ENCODE data around the gene CCDC32.
A peak's percentile ranks its signal among the peaks of the same experiment; 100 is the strongest.
"Not testable (repeated sequence)": the region's sequence is repeated elsewhere in the genome, so short reads cannot be mapped to it uniquely, and the experiment has no call there.

The CCDC32 gene, protein sequence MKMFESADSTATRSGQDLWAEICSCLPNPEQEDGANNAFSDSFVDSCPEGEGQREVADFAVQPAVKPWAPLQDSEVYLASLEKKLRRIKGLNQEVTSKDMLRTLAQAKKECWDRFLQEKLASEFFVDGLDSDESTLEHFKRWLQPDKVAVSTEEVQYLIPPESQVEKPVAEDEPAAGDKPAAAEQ

GRCh38 chr15:40564591-40565332 is at the start of gene CCDC32:
Gene CCDC32, minus strand, starts transcription at chr15:40565042. Its CDS starts 2,027 bp downstream, at chr15:40563015.
- peak; percentile 93 for DNase-seq (ENCODE audit: low spot score)

DNA sequence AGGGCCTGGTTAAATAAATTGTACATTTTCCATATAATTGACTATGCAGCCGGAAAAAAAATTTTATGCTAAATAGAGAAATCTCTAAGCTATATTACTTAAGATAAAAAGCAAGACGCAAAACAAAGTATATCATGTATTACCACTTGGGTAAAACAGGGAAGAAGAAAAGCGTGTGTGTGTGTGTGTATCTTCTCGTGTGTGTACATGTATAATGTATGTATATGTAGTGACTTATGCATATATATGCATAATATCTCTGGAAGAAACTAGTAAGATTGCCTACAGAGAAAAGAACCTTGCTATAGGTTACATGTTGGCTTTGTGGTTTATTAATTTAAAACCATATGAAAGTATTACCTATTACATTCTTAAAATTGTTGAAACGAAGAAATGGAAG is 48.2 kb upstream of the CCDC32 start:
- DNase-seq (ENCODE audit: low spot score), result no peak

DNA sequence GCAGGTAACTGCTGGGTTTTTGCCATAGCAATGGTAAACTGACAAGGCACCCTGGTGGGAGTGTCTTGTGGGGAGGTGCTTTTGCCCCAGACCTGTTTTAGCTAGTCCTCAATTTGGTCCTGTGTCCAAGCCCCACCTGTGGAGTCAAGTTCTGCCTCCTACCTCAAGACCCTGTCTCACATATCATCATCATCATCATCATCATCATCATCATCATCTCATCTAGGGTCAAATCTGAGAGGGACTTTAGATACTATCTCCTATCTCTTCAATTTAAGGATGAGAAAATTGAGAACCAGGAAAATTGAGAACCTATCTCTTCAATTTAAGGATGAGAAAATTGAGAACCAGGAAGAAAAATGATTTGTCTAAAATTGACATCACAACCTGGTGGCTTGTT is 39.1 kb upstream of the CCDC32 start:
- DNase-seq (ENCODE audit: low spot score), result no peak

DNA sequence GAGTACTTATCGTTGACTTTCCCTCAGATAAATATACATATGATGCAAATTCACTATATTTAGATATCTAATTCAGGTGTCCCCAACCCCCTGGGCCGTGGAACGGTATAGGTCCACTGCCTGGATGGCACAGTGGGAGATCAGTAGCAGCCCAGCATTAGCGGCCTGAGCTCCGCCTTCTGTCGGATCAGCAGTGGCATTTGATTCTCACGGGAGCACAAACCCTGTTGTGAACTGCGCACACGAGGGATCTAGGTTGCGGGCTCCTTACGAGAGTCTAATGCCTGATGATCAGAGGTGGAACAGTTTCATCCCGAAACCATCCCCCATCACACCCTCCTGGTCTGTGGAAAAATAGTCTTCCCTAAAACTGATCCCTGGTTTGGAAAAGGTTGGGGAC is 36.1 kb upstream of the CCDC32 start:
- no peak for DNase-seq (ENCODE audit: low spot score)

GRCh38 chr15:40598672-40599071 is 33.8 kb upstream of the CCDC32 start:
- no peak for DNase-seq (ENCODE audit: low spot score)

- no peak for DNase-seq (ENCODE audit: low spot score)
Measured at GRCh38 chr15:40598126-40598525, 33.3 kb upstream of the CCDC32 start.

DNA sequence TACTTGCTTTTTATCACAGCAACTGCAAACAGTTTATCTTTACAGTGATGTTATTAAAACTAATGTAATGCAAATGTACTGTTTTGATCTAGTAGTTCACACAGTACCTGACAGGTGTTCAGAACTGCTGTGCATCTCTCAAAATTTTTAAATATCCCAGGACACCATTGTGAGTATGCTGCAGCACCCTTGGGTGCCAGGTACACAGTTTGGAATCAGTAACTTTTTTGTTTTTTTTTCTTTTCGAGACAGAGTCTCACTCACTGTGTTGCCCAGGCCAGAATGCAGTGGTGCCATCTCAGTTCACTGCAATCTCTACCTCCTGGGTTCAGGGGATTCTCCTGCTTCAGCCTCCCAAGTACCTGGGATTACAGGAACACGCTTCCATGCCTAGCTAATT is 32.2 kb upstream of the CCDC32 start:
- no peak for DNase-seq (ENCODE audit: low spot score)

DNA sequence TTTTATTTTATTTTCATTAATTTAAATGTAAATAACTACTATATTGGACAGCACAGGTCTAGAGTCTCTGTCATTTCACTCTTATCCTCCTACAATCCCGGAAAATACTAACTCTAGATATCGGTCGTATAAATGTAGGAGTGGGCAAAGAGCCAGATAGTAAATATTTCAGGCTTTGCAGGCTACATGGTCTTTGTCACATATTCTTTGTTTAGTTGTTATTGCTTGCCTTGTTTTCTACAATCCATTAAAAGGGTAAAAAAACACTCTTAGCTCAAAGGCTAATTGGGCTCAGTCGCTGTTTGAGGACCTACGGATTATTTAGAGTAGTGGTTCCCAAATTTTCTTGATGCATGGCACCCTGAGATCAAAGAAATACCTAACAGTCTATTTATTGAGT is 30.9 kb upstream of the CCDC32 start:
- no peak for DNase-seq (ENCODE audit: low spot score)

- DNase-seq (ENCODE audit: low spot score), result no peak
Measured at GRCh38 chr15:40595219-40595618, 30.4 kb upstream of the CCDC32 start.

DNA sequence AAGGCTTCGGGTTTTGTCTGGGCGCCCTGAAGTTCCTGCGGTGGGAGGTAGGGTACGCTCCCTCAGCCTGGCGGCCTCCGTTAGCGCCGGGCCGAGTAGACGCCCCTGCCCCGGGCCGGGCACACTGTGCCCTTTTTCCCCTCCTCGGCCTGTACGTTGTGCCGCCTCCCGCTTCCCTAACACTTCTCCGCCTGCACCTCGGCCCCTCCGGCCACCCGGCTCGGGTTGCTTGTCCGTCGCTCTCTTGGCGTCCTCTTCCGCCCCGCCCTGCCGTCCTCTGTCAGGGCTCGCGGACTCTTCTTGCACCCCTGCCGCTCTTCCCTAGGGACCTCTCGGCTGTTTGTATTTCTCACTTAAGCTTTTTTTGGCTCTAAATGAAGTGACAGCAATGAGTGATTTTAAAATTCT is 29.6 kb upstream of the CCDC32 start:
- DNase-seq (ENCODE audit: low spot score), result peak; percentile 42

DNA sequence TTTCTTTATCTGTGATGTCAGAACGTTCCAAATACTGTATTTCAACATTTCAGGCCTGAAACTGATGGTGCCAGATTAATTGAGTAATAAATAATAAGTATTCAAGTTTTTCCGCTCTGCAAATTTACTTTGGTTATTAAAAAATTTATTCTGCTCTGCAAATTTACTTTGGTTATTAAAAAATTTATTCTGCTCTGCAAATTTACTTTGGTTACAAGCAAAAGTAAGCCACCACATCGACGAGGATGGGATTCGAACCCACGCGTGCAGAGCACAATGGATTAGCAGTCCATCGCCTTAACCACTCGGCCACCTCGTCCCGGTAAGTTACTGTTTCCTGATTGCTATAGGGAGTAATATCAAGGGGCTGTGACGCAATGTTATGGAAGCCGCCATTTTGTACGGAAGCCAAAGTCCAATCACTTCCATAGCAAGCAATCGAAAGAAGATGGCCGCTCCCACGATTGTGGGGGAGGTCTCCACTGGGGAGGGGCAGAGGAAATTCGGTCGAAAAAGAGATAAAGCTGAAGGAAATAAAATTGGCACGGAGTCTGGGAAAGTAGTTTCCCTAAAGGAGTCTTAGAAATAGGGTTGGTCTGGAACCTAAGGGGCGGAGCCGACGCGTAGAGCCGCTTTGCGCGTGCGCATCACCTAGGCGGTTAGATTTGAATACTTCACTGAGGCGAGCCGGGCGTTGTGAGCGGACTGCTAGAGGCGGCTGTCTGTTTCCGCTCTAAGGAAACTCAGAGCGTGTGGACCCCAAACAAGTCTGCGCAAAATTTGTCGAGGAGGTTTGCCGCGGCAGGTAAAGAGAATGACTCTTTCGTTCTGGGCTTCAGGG is 29.0 kb upstream of the CCDC32 start, which contains the start of gene KNL1:
Gene KNL1, plus strand, starts transcription at position 662 of the 841 bp plus-strand sequence. CDS start 8,683 bp downstream, outside the sequence.
- peak; percentile 43 for DNase-seq (ENCODE audit: low spot score)

DNA sequence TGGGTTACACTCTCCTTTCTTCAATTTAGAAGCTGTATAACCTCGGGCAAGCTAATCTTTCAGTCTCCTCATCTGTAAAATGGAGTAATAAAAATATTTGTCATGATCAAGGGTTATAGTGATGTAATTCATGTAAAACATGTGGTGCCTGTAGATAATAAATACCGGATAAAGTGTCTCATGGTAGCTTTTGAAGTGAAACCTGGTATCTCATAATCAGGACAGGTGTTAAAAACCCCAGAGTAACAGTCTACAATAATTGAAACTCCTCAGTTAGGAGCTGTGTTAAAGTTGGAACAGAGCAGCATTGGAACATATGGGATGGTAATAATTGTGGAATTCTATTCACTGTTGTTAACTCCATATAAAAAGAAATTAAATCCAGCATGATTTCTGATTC is 28.3 kb upstream of the CCDC32 start:
- DNase-seq (ENCODE audit: low spot score), result no peak

GRCh38 chr15:40591389-40591788 is 26.5 kb upstream of the CCDC32 start:
- DNase-seq (ENCODE audit: low spot score), result no peak

DNA sequence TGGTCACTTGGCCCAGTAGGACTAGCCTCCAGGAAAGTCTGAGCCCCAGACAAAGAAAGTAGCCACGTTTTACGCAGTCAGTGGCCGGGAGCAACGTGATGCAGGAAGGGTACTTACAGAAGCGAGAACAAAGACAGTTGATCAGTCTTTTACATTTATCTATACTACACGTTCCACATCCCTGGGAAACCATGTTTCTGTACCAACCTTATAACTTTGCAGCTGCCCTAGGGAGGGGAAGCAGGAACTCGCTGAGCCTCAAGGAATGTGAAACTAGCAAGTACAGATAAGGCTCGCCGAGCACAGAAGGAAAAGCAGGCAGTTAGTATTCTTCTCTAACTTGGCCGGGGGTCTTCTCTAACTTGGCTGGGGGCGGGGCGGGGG is 25.8 kb upstream of the CCDC32 start:
- no peak for DNase-seq (ENCODE audit: low spot score)

- no peak for DNase-seq (ENCODE audit: low spot score)
Measured at GRCh38 chr15:40584191-40584590, 19.3 kb upstream of the CCDC32 start.

GRCh38 chr15:40582726-40583246 is 17.9 kb upstream of the CCDC32 start:
- DNase-seq (ENCODE audit: low spot score), result no peak

DNA sequence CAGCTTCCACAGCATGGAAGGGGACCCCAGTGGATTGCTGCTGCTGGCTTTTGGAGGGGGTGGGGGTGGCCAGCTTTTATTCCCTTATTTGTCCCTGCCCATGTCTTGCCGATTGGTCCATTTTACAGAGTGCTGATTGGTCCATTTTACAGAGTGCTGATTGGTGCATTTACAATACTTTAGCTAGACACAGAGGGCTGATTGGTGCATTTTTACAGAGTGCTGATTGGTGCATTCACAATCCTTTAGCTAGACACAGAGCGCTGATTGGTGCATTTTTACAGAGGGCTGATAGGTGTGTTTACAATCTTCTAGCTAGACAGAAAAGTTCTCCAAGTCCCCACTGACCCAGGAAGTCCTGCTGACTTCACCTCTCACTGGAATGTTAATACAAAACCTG is 17.0 kb upstream of the CCDC32 start:
- not testable (repeated sequence) for DNase-seq (ENCODE audit: low spot score)

DNA sequence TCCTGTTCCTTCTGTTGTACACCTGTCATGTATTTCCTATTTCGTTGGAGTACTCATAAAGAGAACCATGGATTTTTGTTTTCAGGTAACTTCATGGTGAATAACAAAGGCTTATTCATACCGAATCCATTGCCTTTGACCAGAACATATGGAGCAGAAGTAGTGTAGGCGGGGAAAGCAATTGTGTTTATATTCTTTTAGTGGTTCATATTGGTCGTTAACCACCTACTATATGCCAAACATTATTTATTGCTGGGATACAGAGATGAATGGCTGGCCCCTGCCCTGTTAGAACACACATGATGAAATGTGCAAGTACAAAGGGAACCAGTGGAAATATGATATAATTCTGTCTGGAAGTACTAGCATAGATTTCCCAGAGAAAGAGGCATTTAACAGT is 14.1 kb upstream of the CCDC32 start:
- DNase-seq (ENCODE audit: low spot score), result no peak

DNA sequence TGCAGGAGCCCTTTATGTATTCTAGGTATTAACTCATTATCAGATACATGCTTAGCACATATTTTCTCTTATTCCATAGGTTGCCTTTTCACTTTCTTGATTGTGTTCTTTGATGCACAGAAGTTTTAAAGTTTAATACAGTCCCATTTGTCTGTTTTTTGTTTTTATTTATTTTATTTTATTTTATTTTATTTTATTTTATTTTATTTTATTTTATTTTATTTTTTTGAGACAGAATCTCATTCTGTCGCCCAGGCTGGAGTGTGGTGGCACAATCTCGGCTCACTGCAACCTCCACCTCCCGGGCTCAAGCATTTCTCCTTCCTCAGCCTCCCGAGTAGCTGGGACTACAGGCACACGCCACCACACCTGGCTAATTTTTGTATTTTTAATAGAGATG is 12.1 kb upstream of the CCDC32 start:
- DNase-seq (ENCODE audit: low spot score), result not testable (repeated sequence)

GRCh38 chr15:40575113-40575512 is 10.3 kb upstream of the CCDC32 start:
- DNase-seq (ENCODE audit: low spot score), result no peak

- peak; percentile 69 for DNase-seq (ENCODE audit: low spot score)
Measured at GRCh38 chr15:40569129-40569953, 4.5 kb upstream of the CCDC32 start, which contains the start of gene RPUSD2. Gene RPUSD2, plus strand, starts transcription at chr15:40569299. Its CDS starts 39 bp downstream, at chr15:40569338.

DNA sequence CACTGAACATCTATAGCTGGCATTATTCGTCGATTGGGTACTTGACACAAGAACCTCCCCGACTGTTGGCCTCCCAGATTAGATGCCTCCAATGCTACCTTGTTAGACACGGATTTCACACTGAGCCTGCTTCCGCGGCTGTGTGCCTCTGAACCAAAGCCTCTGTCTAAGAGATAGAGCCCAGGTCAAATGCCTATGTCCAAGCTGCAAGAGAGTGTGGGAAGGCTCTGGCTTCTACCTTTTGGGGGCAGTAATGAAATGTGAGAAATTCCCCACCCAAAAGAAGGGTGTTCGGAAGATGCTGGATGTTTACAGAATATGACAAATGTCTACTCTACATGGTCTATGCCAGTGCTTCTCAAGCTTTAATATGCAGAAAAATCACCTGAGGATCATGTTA is 2.3 kb upstream of the CCDC32 start:
- no peak for DNase-seq (ENCODE audit: low spot score)

All from HuH-7.5 (cell line).